Thyroid gland (tissue), 4 donors: ENCODE measurements around the gene PRKAG1.

Source experiments
- CTCF ChIP-seq, 6 experiments: fragments of 200-600 bp in 3 of 6; fragments of 450-650 bp in 3 of 6; sonication (generic) in 3 of 6; IDR thresholded peaks; one replicate each; pipeline ENCODE4 v1.5.1; 2016 to 2019; ENCODE audit warnings: antibody characterized with exemption in 6 of 6, mild to moderate bottlenecking in 2 of 6, inconsistent platforms in 1 of 6, moderate library complexity in 1 of 6
- POLR2A ChIP-seq, 2 donors: fragments of 450-650 bp; IDR thresholded peaks; one replicate each; pipeline ENCODE4 v1.6.1; 2017; ENCODE audit warnings: antibody characterized with exemption in 2 of 2, mild to moderate bottlenecking in 2 of 2, moderate library complexity in 1 of 2

GRCh38 chr12:48985901-48986300 is 32.7 kb downstream of the PRKAG1 start:
- TF ChIP-seq CTCF (IDR thresholded peaks at IDR 0.05) (no peak), POLR2A (IDR thresholded peaks at IDR 0.05) (no peak)
